ENCODE measurements around the gene TOP3B. TPM values are rescaled to one million over a fixed set of nuclear protein-coding genes. Genes with fewer than 3 reads are reported as not detected.

The TOP3B gene
- total and polyA plus RNA-seq, 10 of the 15 experiments (the other 5 are each of a cell fraction or from before 2014, with no cell fraction given), result 0.60 to 47.3 (median 33.7) TPM

- TF ChIP-seq ESRRA (IDR thresholded peaks at IDR 0.05; ENCODE audit: low read length) (no peak), BACH1 (IDR thresholded peaks at IDR 0.05; ENCODE audit: borderline replicate concordance) (no peak)
Measured at GRCh38 chr22:22003233-22003632, 20.6 kb upstream of the TOP3B start (continued).

- H3K9ac ChIP-seq (ENCODE audit: control insufficient read depth, insufficient read depth, low read length), result no peak overlapping the region
- no peaks in the 10 kb centered on the region for H3K36me3 ChIP-seq (ENCODE audit: control insufficient read depth in 2 of 2, insufficient read depth in 2 of 2, low read length in 1 of 2)
- H3K9me3 ChIP-seq (replicated peaks; ENCODE audit: control insufficient read depth, insufficient read depth, low read length), result no peaks in the 10 kb centered on the region
- POLR2A ChIA-PET, result interaction anchor here (0.6 to 1.1 kb wide), 2 partner anchors 8 to 20 kb away, joined by 3 to 5 read pairs; no protein-coding TSS in a partner anchor
- BruUV-seq (replicated peaks), result no TSS peak
- H4K20me1 ChIP-seq (ENCODE audit: control insufficient read depth, insufficient read depth), result no peaks in the 10 kb centered on the region
- no peak for DNase-seq (ENCODE audit: low read depth, low spot score)
- FAIRE-seq, result no peak
- no peak overlapping the region for H3K27ac ChIP-seq (ENCODE audit: control insufficient read depth, insufficient read depth)
- H3K4me2 ChIP-seq (ENCODE audit: control insufficient read depth, insufficient read depth), result no peak overlapping the region
- 24% methylated on average over 3 of the region's 3 CpGs for WGBS (ENCODE audit: insufficient coverage, insufficient replicate concordance, low lambda C conversion rate, missing lambda C conversion rate)
- H3K79me2 ChIP-seq (ENCODE audit: control insufficient read depth, insufficient read depth, low read length), result no peaks in the 10 kb centered on the region
- in situ Hi-C loops (cut with MboI), result no loop called here
- H3K4me3 ChIP-seq, result no peak overlapping the region
- no peaks in the 10 kb centered on the region for H3K4me1 ChIP-seq (ENCODE audit: control insufficient read depth, insufficient read depth, low read length)
- RAD21 ChIA-PET (ENCODE audit: unreplicated experiment), result interaction anchor here (1.6 kb wide), 1 partner anchor 8 kb away, joined by 4 read pairs; no protein-coding TSS in a partner anchor
- CTCF ChIA-PET, result interaction anchor here (1.4 kb wide), 1 partner anchor 32 kb away, joined by 4 read pairs; no protein-coding TSS in a partner anchor
- intact Hi-C loops (cut with micrococcal nuclease; ENCODE audit: unreplicated experiment), result no loop called here
- ATAC-seq, result no peak
- TF ChIP-seq ATF7 (IDR thresholded peaks at IDR 0.05; ENCODE audit: low read depth) (no peak), PKNOX1 (IDR thresholded peaks at IDR 0.05) (no peak), CHD1 (IDR thresholded peaks at IDR 0.05; ENCODE audit: low read depth, low read length) (no peak), ETV6 (conservative IDR thresholded peaks at IDR 0.05 in 1 of 2, IDR thresholded peaks at IDR 0.05 in 1 of 2; ENCODE audit: borderline replicate concordance in 1 of 2, low read depth in 1 of 2) (no peak), NFIC (IDR thresholded peaks at IDR 0.05; ENCODE audit: low read depth, low read length) (no peak), ZBTB40 (IDR thresholded peaks at IDR 0.05; ENCODE audit: borderline replicate concordance) (no peak), IRF3 (IDR thresholded peaks at IDR 0.05) (no peak), CREB1 (IDR thresholded peaks at IDR 0.05; ENCODE audit: low read depth) (no peak), CHD2 (IDR thresholded peaks at IDR 0.05; ENCODE audit: borderline replicate concordance, low read depth, low read length) (no peak), BRCA1 (IDR thresholded peaks at IDR 0.05; ENCODE audit: low read depth, low read length) (no peak)
- H2AFZ ChIP-seq (ENCODE audit: control insufficient read depth, low read depth, low read length), result no peak overlapping the region
- no peaks in the 10 kb centered on the region; a peak in 1 of 4 replicates for H3K27me3 ChIP-seq (replicated peaks in 1 of 2; ENCODE audit: control insufficient read depth in 2 of 2, insufficient read depth in 2 of 2, low read length in 1 of 2)
- SMC1A ChIA-PET (ENCODE audit: uncharacterized antibody, unreplicated experiment), result no interaction called here
Measured at GRCh38 chr22:22002526-22003055, 20.0 kb upstream of the TOP3B start.
